Measurements from ENCODE around the gene NMRAL1.

NMRAL1 gene

GRCh38 chr16:4474192-4474961 lies at the start of gene NMRAL1:
Gene NMRAL1, minus strand, starts transcription at chr16:4474625. Its CDS starts 493 bp downstream, at chr16:4474132.
- Mint-ChIP-seq H3K4me1 (peaks cover 20% of the 10 kb centered on the region), H3K36me3 (ENCODE audit: low read depth) (peaks cover 4% of the 10 kb centered on the region), H3K4me3 (peak within 1 kb of the TSS; percentile 77), H3K27me3 (ENCODE audit: low read depth, poor library complexity) (peaks cover 20% of the 10 kb centered on the region), H3K27ac (peak within 1 kb of the TSS; percentile 57), H3K9me3 (peaks cover 15% of the 10 kb centered on the region)
- DNase-seq = peak; percentile 75
- TF ChIP-seq CTCF (IDR thresholded peaks at IDR 0.05) = no peak

DNA sequence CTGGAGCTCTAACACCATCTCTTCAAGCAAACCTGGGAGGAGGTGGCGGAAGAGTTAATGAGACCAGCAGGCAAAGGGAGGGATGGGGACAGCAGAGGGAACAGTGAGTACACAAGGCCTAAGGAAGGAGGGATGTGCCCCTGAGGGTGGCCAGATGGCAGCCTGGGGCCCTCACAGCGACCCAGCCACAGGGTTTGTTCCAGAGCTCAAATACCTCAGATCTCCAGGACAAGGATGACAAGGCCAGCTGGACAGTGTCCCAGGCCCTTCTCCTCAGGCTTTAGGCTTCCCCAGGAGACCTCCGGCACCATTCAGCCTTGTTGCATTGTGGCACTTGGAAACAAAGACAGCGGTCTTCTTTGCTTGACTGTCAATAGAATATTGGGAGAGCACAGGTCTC lies 49.3 kb upstream of the NMRAL1 start:
- TF ChIP-seq CTCF (IDR thresholded peaks at IDR 0.05) = no peak
- no peaks in the 10 kb centered on the region for H3K27me3 Mint-ChIP-seq (ENCODE audit: low read depth, poor library complexity)
- peaks cover 46% of the 10 kb centered on the region for H3K4me1 Mint-ChIP-seq
- peaks cover 17% of the 10 kb centered on the region for H3K36me3 Mint-ChIP-seq (ENCODE audit: low read depth)
- no peaks in the 10 kb centered on the region for H3K9me3 Mint-ChIP-seq
- no peak overlapping the region for H3K27ac Mint-ChIP-seq
- no peak overlapping the region for H3K4me3 Mint-ChIP-seq
- no peak for DNase-seq

DNA sequence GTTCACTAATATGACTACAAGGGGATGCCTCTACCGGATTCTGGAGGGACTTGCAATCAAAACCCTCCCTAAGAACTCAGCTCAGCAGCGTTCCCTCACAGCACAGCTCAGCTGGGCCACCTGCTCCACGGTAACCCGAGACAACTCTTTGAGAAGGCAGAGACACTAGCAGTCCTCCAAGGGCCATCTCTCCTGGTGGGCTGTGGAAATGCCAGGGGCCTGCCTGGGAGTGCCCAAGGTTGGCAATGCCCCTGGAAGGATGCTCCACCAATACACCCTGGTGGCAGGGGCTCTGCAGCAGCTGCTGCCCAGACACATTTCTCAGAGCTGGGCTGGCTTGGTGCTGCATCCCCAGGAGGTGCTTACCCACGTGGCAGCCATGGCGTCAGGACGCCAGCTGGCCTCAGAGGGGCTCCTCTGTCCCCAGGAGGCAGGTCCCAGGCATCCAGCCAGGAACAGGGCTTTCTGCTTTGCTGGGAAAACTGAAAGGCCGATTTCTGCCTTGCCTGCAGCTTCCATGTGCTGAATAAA lies 47.7 kb upstream of the NMRAL1 start:
- no peak overlapping the region for H3K4me3 Mint-ChIP-seq
- peaks cover 17% of the 10 kb centered on the region for H3K36me3 Mint-ChIP-seq (ENCODE audit: low read depth)
- no peak for TF ChIP-seq CTCF (IDR thresholded peaks at IDR 0.05)
- no peak for DNase-seq
- H3K9me3 Mint-ChIP-seq = no peaks in the 10 kb centered on the region
- no peaks in the 10 kb centered on the region for H3K27me3 Mint-ChIP-seq (ENCODE audit: low read depth, poor library complexity)
- H3K27ac Mint-ChIP-seq = peak overlapping the region; percentile 94
- peaks cover 42% of the 10 kb centered on the region for H3K4me1 Mint-ChIP-seq

DNA sequence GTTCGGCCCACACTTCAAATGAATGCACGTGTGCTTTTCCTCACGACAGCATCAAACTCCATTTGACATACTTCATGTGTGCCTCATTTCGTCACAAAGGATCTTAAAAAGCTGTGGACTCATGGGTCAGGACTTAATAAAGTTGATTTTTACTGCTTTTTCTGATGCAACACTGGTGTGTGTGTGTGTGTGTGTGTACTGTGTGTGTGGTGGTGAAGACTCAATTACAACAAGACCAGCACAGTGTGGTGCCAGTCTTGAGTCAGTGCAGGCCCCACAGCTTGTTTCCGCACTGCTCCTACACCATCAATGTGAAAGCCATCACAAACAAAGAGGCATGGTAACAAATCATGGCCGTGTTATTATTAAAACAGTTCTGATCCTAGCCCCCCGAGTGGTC lies 46.5 kb upstream of the NMRAL1 start:
- Mint-ChIP-seq H3K27ac (peak overlapping the region; percentile 88), H3K27me3 (ENCODE audit: low read depth, poor library complexity) (peaks cover 2% of the 10 kb centered on the region), H3K9me3 (no peaks in the 10 kb centered on the region), H3K4me1 (peaks cover 40% of the 10 kb centered on the region), H3K4me3 (no peak overlapping the region), H3K36me3 (ENCODE audit: low read depth) (peaks cover 17% of the 10 kb centered on the region)
- TF ChIP-seq CTCF (IDR thresholded peaks at IDR 0.05) = no peak
- no peak for DNase-seq

DNA sequence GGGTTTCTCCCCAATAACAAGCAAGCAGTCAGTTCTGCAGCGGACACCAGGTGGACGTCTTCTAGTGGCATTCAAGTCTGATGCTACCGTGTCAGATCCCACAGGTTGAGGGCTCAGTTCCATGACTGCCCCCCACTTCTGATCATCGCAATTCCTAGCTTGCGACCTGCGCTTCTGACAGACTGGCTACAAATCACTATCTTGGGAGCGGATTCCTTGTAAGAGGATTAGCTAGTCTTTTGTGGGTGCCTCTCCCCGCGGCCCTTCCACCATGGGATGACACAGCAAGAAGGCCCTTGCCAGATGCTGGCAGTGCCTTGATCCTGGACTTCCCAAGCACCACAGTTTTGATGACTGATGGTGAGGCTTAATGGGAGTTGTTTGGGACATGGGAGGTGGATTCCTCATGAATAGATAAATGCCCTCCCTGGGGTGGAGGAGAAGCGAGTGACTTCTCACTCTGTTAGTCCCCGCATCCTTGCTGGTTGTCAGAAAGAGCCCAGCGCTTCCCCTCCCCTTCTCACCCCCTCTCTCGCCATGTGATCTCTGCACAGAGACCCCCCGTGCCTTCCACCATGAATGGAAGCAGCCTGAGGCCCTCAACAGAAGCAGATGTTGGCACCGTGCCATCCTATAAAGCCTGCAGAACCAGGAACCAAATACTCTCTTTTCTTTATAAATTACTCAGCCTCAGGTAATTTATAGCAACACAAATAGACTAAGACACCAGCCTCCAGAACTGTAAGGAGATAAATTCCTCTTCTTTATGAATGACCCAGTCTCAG lies 45.0 kb upstream of the NMRAL1 start:
- Mint-ChIP-seq H3K4me3 (no peak overlapping the region), H3K9me3 (no peaks in the 10 kb centered on the region), H3K27ac (no peak overlapping the region), H3K4me1 (peaks cover 32% of the 10 kb centered on the region), H3K27me3 (ENCODE audit: low read depth, poor library complexity) (peaks cover 2% of the 10 kb centered on the region), H3K36me3 (ENCODE audit: low read depth) (peaks cover 12% of the 10 kb centered on the region)
- no peak for TF ChIP-seq CTCF (IDR thresholded peaks at IDR 0.05)
- no peak for DNase-seq
